Measurements from ENCODE around the gene OR51G2.

The OR51G2 gene

DNA sequence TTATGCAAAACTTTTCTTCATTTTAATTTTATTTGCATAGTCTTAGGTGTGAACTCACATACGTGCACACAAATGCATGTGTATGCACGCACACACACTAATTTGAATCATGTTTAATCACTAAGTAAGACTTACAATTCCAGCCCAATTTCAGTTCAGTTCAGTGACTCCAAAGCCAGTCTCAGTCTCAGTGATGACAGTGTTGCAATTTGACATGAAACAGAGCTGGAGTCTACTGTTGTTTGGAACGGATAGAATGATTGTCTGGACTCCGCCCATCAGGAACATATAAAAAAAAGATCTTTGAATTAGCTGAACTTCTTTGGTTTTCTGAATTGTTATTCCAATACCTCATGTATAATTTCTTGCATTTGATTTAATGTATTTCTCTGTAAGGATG lies 55.3 kb downstream of the OR51G2 start:
- no peak for DNase-seq (ENCODE audit: low read depth in 2 of 2)
